Measurements from ENCODE around the gene ADAMTS6.

DNA sequence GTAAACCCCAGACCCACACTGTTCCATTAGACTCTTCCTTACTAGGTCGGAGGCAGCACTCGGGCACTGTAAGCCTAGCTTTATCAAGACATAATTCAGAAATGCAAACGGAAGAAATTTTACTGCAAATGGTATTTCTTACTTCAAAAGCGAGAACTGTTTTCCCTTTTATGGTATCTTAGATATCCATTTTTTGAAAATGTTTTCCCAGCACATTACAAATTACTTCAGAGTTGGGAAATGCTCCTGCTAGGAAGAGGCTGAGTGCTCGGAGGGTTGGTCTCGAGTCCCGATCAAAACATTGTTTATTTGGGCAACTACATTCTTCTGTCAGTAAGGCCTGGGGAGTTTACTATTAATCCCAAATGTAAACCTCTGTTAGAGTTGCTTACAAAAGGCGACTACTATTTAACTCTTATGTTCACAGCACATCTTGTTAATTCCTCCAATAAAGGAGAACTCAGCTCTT is 380.1 kb downstream of the ADAMTS6 start:
- TF ChIP-seq, protein P1, sequence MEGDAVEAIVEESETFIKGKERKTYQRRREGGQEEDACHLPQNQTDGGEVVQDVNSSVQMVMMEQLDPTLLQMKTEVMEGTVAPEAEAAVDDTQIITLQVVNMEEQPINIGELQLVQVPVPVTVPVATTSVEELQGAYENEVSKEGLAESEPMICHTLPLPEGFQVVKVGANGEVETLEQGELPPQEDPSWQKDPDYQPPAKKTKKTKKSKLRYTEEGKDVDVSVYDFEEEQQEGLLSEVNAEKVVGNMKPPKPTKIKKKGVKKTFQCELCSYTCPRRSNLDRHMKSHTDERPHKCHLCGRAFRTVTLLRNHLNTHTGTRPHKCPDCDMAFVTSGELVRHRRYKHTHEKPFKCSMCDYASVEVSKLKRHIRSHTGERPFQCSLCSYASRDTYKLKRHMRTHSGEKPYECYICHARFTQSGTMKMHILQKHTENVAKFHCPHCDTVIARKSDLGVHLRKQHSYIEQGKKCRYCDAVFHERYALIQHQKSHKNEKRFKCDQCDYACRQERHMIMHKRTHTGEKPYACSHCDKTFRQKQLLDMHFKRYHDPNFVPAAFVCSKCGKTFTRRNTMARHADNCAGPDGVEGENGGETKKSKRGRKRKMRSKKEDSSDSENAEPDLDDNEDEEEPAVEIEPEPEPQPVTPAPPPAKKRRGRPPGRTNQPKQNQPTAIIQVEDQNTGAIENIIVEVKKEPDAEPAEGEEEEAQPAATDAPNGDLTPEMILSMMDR (conservative IDR thresholded peaks at IDR 0.05; ENCODE audit: low read depth in 2 of 2), result no peak
- no peak for TF ChIP-seq EZH2 (IDR thresholded peaks at IDR 0.05; ENCODE audit: low read depth, unreplicated experiment)
- no peak for TF ChIP-seq POLR2AphosphoS5 (IDR thresholded peaks at IDR 0.05; ENCODE audit: low read depth)
- no peak for TF ChIP-seq EZH2phosphoT487 (IDR thresholded peaks at IDR 0.05; ENCODE audit: unreplicated experiment)
- TF ChIP-seq, protein P2, sequence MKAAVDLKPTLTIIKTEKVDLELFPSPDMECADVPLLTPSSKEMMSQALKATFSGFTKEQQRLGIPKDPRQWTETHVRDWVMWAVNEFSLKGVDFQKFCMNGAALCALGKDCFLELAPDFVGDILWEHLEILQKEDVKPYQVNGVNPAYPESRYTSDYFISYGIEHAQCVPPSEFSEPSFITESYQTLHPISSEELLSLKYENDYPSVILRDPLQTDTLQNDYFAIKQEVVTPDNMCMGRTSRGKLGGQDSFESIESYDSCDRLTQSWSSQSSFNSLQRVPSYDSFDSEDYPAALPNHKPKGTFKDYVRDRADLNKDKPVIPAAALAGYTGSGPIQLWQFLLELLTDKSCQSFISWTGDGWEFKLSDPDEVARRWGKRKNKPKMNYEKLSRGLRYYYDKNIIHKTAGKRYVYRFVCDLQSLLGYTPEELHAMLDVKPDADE (IDR thresholded peaks at IDR 0.05), result no peak
- TF ChIP-seq NANOG (IDR thresholded peaks at IDR 0.05; ENCODE audit: borderline replicate concordance), result no peak

Measured in GM23338 (cell line).